Peyer's patch (tissue), 4 donors: ENCODE results near the gene PPIP5K1. TPM values are rescaled to one million over a fixed set of nuclear protein-coding genes. Genes with fewer than 3 reads are reported as not detected.
"Not testable (repeated sequence)": the region's sequence is repeated elsewhere in the genome, so short reads cannot be mapped to it uniquely, and the experiment has no call there.

Experiments used
- DNase-seq, 3 donors: peaks; one replicate each; pipeline ENCODE4 v3.0.0-alpha.2; 2017 to 2019
- H3K27ac ChIP-seq, 4 donors: fragments of 200-600 bp; sonication (generic); one replicate each; pipeline ENCODE4 v1.5.1; 2016 to 2019
- H3K27me3 ChIP-seq, 2 donors: fragments of 200-600 bp; sonication (generic); one replicate each; pipeline ENCODE4 v1.5.1; 2019
- H3K36me3 ChIP-seq, 3 donors: fragments of 200-600 bp; sonication (generic); one replicate each; pipeline ENCODE4 v1.5.1; 2016 to 2019
- H3K4me1 ChIP-seq, 4 donors: fragments of 200-600 bp; sonication (generic); one replicate each; pipeline ENCODE4 v1.5.1; 2016 to 2019
- H3K4me3 ChIP-seq, 4 donors: fragments of 200-600 bp; sonication (generic); 1 replicate in 3 of 4; 2 replicates in 1 of 4; pipeline ENCODE4 v1.5.1; 2016 to 2019; ENCODE audit warnings: mild to moderate bottlenecking in 1 of 4
- H3K9me3 ChIP-seq, 4 donors: fragments of 200-600 bp; sonication (generic); one replicate each; pipeline ENCODE4 v1.5.1; 2016 to 2019; ENCODE audit warnings: mild to moderate bottlenecking in 1 of 4
- POLR2A ChIP-seq, 2 donors: fragments of 450-650 bp; IDR thresholded peaks; one replicate each; pipeline ENCODE4 v1.5.1; 2017; ENCODE audit warnings: antibody characterized with exemption in 2 of 2, mild to moderate bottlenecking in 2 of 2, moderate library complexity in 2 of 2
- total RNA-seq, 4 donors: library from RNA; depleted of rRNA; stranded (reverse); fragments of >200 nt; gene quantifications; one replicate each; pipeline ENCODE4 v1.1.0, GENCODE V29; 2016
- TF ChIP-seq, protein P1 (sequence below), 6 experiments: fragments of 450-650 bp in 4 of 6; fragments of 200-600 bp in 2 of 6; sonication (generic) in 1 of 6; IDR thresholded peaks; one replicate each; pipeline ENCODE4 v1.5.1; 2017 to 2019; ENCODE audit warnings: antibody characterized with exemption in 6 of 6, mild to moderate bottlenecking in 3 of 6, moderate library complexity in 1 of 6

PPIP5K1 gene
- total RNA-seq, 4 donors from 2014 or later: 84.9 to 380 (median 260) TPM

- no peaks in the 10 kb centered on the region for H3K4me1 ChIP-seq
- no peak overlapping the region for H3K4me3 ChIP-seq
- no peak for DNase-seq
- H3K36me3 ChIP-seq: peaks cover 0 to 23% (median 0%) of the 10 kb centered on the region in 3 donors
- H3K27ac ChIP-seq: no peak overlapping the region
- TF ChIP-seq, protein P1, sequence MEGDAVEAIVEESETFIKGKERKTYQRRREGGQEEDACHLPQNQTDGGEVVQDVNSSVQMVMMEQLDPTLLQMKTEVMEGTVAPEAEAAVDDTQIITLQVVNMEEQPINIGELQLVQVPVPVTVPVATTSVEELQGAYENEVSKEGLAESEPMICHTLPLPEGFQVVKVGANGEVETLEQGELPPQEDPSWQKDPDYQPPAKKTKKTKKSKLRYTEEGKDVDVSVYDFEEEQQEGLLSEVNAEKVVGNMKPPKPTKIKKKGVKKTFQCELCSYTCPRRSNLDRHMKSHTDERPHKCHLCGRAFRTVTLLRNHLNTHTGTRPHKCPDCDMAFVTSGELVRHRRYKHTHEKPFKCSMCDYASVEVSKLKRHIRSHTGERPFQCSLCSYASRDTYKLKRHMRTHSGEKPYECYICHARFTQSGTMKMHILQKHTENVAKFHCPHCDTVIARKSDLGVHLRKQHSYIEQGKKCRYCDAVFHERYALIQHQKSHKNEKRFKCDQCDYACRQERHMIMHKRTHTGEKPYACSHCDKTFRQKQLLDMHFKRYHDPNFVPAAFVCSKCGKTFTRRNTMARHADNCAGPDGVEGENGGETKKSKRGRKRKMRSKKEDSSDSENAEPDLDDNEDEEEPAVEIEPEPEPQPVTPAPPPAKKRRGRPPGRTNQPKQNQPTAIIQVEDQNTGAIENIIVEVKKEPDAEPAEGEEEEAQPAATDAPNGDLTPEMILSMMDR (IDR thresholded peaks at IDR 0.05): no peak
- no peak for TF ChIP-seq POLR2A (IDR thresholded peaks at IDR 0.05)
- no peaks in the 10 kb centered on the region for H3K27me3 ChIP-seq
- no peaks in the 10 kb centered on the region for H3K9me3 ChIP-seq
These were observed 44.6 kb downstream of the PPIP5K1 start for GRCh38 chr15:43545426-43545825.

DNA sequence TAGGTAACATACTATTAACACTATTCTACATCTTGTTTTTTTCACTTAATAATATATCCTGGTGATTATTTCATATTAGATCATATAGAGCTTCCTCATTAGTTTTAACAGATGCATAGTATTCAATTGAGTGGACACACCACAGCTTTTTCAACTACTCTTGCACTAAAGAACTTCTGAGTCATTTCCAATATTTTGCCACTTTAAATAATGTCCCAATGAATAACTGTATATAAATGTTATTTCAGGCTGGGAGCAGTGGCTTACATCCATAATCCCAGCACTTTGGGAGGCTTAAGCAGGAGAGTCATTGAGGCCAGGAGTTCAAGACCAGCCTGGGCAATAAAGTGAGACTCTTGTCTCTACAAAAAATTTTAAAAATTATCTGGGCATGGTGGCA is 45.7 kb downstream of the PPIP5K1 start:
- DNase-seq: no peak
- no peaks in the 10 kb centered on the region for H3K27me3 ChIP-seq
- H3K4me1 ChIP-seq: no peaks in the 10 kb centered on the region
- TF ChIP-seq, protein P1 (IDR thresholded peaks at IDR 0.05): no peak
- TF ChIP-seq POLR2A (IDR thresholded peaks at IDR 0.05): no peak
- H3K36me3 ChIP-seq: peaks cover 0 to 22% (median 0%) of the 10 kb centered on the region in 3 donors
- no peak overlapping the region for H3K4me3 ChIP-seq
- no peaks in the 10 kb centered on the region for H3K9me3 ChIP-seq
- H3K27ac ChIP-seq: no peak overlapping the region

DNA sequence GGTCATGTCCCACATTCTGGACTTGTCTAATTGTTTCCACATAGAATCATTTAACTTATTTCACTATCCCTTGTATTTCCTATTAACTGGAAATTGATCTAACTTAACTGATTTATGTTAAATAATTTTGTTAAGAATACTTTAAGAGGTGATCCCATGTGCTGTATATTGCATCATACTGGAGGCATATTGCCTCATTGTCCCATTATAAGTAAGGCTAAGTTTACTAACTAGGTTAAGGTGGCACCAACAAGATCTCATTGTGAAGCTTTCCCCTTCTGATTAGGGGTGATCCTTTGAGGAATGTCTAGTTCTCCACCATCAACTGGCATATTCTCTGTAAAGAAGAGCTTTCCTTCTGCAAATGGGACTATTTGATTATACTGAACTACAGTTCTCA is 48.2 kb downstream of the PPIP5K1 start:
- Histone ChIP-seq H3K4me3 (no peak overlapping the region), H3K27me3 (no peaks in the 10 kb centered on the region), H3K27ac (no peak overlapping the region), H3K36me3 (peaks cover 0 to 4% (median 0%) of the 10 kb centered on the region in 3 donors), H3K9me3 (no peaks in the 10 kb centered on the region), H3K4me1 (no peaks in the 10 kb centered on the region)
- TF ChIP-seq, protein P1 (IDR thresholded peaks at IDR 0.05): no peak
- TF ChIP-seq POLR2A (IDR thresholded peaks at IDR 0.05): no peak
- no peak for DNase-seq

DNA sequence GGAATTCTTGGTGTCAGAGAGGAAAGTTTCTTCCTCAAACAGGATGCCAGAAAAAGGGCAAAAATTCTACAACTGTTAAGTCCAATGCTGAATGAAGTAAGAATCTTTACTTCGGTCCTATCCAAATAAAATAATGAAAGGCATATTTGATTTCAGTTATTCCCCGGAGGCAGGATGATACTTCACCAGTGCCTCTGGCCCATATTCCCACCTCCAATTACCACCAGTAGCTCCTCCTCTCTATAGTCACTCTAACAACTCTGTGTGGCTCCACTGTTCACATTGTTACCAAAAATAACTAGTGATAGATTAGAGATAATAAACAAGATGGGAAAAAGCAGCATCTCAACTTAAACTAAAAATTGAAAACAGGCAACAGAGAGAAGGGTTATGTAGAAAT is 51.9 kb downstream of the PPIP5K1 start:
- Histone ChIP-seq H3K27me3 (no peaks in the 10 kb centered on the region), H3K9me3 (no peaks in the 10 kb centered on the region), H3K27ac (no peak overlapping the region), H3K36me3 (peaks cover 0 to 15% (median 0%) of the 10 kb centered on the region in 3 donors), H3K4me3 (no peak overlapping the region), H3K4me1 (no peaks in the 10 kb centered on the region)
- DNase-seq: no peak
- TF ChIP-seq, protein P1 (IDR thresholded peaks at IDR 0.05): no peak
- no peak for TF ChIP-seq POLR2A (IDR thresholded peaks at IDR 0.05)

DNA sequence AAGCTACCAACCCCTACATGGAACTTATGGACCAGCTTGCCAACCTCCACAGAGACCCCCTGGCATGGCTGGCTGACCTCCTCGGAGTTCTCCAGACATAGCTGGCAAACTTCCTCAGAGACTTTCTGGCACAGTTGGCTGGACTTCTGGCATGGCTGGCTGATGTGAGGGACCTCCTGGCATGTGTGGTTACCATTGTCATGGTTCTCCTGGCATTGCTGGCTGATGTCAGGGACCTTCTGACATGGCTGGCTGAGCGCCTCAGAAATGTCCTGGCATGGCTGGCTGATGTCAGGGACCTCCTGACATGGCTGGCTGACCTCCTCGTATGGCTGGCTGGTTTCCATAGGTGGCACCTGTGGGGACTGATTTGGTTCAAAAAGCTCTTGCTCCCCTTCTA is 55.1 kb downstream of the PPIP5K1 start:
- H3K27ac ChIP-seq: no peak overlapping the region
- no peak overlapping the region for H3K4me3 ChIP-seq
- DNase-seq: no peak
- no peaks in the 10 kb centered on the region for H3K4me1 ChIP-seq
- H3K36me3 ChIP-seq: peaks cover 0 to 15% (median 0%) of the 10 kb centered on the region in 3 donors
- TF ChIP-seq, protein P1 (IDR thresholded peaks at IDR 0.05): no peak
- H3K27me3 ChIP-seq: no peaks in the 10 kb centered on the region
- no peaks in the 10 kb centered on the region for H3K9me3 ChIP-seq

DNA sequence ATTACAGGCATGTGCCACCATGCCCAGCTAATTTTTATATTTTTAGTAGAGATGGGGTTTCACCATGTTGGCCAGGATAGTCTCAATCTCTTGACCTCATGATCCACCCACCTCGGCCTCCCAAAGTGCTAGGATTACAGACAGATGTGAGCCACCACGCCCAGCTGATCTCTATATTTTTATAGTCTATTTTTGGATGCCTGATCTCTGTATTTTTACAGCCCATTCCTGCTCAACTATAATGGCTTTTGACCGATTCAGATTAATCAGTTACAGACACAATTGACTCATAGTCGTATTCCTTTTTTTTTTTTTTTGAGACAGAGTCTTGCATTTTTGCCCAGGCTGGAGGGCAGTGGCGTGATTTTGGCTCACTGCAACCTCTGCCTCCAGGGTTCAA is 57.2 kb downstream of the PPIP5K1 start:
- not testable (repeated sequence) for H3K9me3 ChIP-seq, H3K4me1 ChIP-seq, H3K27me3 ChIP-seq, H3K4me3 ChIP-seq, DNase-seq, H3K27ac ChIP-seq
- peaks cover 0 to 11% (median 0%) of the 10 kb centered on the region in 3 donors for H3K36me3 ChIP-seq
